Vagina (tissue), 2 donors: ENCODE measurements around the gene C16orf89. TPM values are rescaled to one million over a fixed set of nuclear protein-coding genes. Genes with fewer than 3 reads are reported as not detected.
"Not testable (repeated sequence)": the region's sequence is repeated elsewhere in the genome, so short reads cannot be mapped to it uniquely, and the experiment has no call there.

Experiments used
- DNase-seq, 2 donors: peaks; one replicate each; pipeline ENCODE4 v3.0.0-alpha.2; 2017; ENCODE audit errors: extremely low spot score in 2 of 2
- H3K27ac ChIP-seq: fragments of 200-600 bp; sonication (generic); one replicate; pipeline ENCODE4 v1.5.1; 2019
- H3K27me3 ChIP-seq: fragments of 200-600 bp; sonication (generic); one replicate; pipeline ENCODE4 v1.5.1; 2019
- H3K36me3 ChIP-seq, 2 donors: fragments of 200-600 bp; sonication (generic); one replicate each; pipeline ENCODE4 v1.5.1; 2017 to 2019
- H3K4me1 ChIP-seq: fragments of 200-600 bp; sonication (generic); one replicate; pipeline ENCODE4 v1.5.1; 2019
- H3K4me3 ChIP-seq, 2 donors: fragments of 200-600 bp; sonication (generic); 1 replicate in 1 of 2; 2 replicates in 1 of 2; pipeline ENCODE4 v1.5.1; 2016 to 2019
- H3K9me3 ChIP-seq: fragments of 200-600 bp; sonication (generic); one replicate; pipeline ENCODE4 v1.5.1; 2019
- CTCF ChIP-seq, 3 experiments: fragments of 450-650 bp in 2 of 3; fragments of 200-600 bp in 1 of 3; sonication (generic) in 1 of 3; IDR thresholded peaks; one replicate each; pipeline ENCODE4 v1.5.1; 2017 to 2019; ENCODE audit warnings: antibody characterized with exemption in 3 of 3, mild to moderate bottlenecking in 2 of 3, moderate library complexity in 2 of 3
- POLR2A ChIP-seq, 2 donors: fragments of 450-650 bp; IDR thresholded peaks; one replicate each; pipeline ENCODE4 v1.6.1; 2017; ENCODE audit warnings: antibody characterized with exemption in 2 of 2, mild to moderate bottlenecking in 2 of 2, moderate library complexity in 2 of 2
- POLR2AphosphoS5 ChIP-seq, 2 donors: sonication (generic); formaldehyde crosslinking; IDR thresholded peaks; one replicate each; pipeline ENCODE4 v1.9.0; 2017; ENCODE audit warnings: antibody characterized with exemption in 2 of 2, mild to moderate bottlenecking in 2 of 2, low read depth in 1 of 2; ENCODE audit not compliant: insufficient read depth in 1 of 2
- intact Hi-C: fragments of 100-400 bp; cut with DNase I; formaldehyde crosslinking; loops from one replicate; pipeline ENCODE4 v1.15.1; 2023
- total RNA-seq: library from RNA; depleted of rRNA; stranded (reverse); fragments of >200 nt; gene quantifications from one replicate; pipeline ENCODE4 v1.2.3, GENCODE V29; 2016

The C16orf89 gene
- total RNA-seq, 1 donor from 2014 or later = 4.4 TPM

- Histone ChIP-seq H3K27ac (no peak overlapping the region), H3K36me3 (peaks cover 0 to 42% of the 10 kb centered on the region in 2 donors), H3K4me1 (peaks cover 18% of the 10 kb centered on the region), H3K27me3 (no peaks in the 10 kb centered on the region), H3K9me3 (no peaks in the 10 kb centered on the region), H3K4me3 (no peak overlapping the region)
- DNase-seq = no peak
- no peak for TF ChIP-seq CTCF (IDR thresholded peaks at IDR 0.05)
- TF ChIP-seq POLR2AphosphoS5 (IDR thresholded peaks at IDR 0.05; ENCODE audit: insufficient read depth in 1 of 2, low read depth in 1 of 2) = no peak
- no peak for TF ChIP-seq POLR2A (IDR thresholded peaks at IDR 0.05)
- intact Hi-C loops = no loop called here
Observed at GRCh38 chr16:5075637-5076036, 9.9 kb upstream of the C16orf89 start.

- H3K4me3 ChIP-seq, intact Hi-C loops, H3K27ac ChIP-seq, H3K27me3 ChIP-seq, DNase-seq, H3K9me3 ChIP-seq: not testable (repeated sequence)
- Histone ChIP-seq H3K36me3 (peaks cover 0 to 29% of the 10 kb centered on the region in 2 donors), H3K4me1 (peaks cover 18% of the 10 kb centered on the region)
Observed at GRCh38 chr16:5073771-5074170, 8.0 kb upstream of the C16orf89 start.

- no peak for TF ChIP-seq POLR2AphosphoS5 (IDR thresholded peaks at IDR 0.05; ENCODE audit: insufficient read depth in 1 of 2, low read depth in 1 of 2)
- TF ChIP-seq CTCF (IDR thresholded peaks at IDR 0.05) = no peak
- TF ChIP-seq POLR2A (IDR thresholded peaks at IDR 0.05) = no peak
- Histone ChIP-seq H3K4me3 (no peak overlapping the region), H3K36me3 (peaks cover 0 to 26% of the 10 kb centered on the region in 2 donors), H3K4me1 (peaks cover 18% of the 10 kb centered on the region), H3K27me3 (no peaks in the 10 kb centered on the region), H3K27ac (no peak overlapping the region), H3K9me3 (no peaks in the 10 kb centered on the region)
- intact Hi-C loops = no loop called here
- no peak for DNase-seq
Observed at GRCh38 chr16:5073279-5073629, 7.5 kb upstream of the C16orf89 start.

- H3K4me1 ChIP-seq = peaks cover 18% of the 10 kb centered on the region
- intact Hi-C loops = no loop called here
- peak overlapping the region; percentile 83 for H3K27ac ChIP-seq
- TF ChIP-seq POLR2AphosphoS5 (IDR thresholded peaks at IDR 0.05; ENCODE audit: insufficient read depth in 1 of 2, low read depth in 1 of 2) = no peak
- no peak for TF ChIP-seq CTCF (IDR thresholded peaks at IDR 0.05)
- TF ChIP-seq POLR2A (IDR thresholded peaks at IDR 0.05) = no peak
- no peaks in the 10 kb centered on the region for H3K27me3 ChIP-seq
- H3K4me3 ChIP-seq = peak overlapping the region; percentile 66 to 87
- H3K9me3 ChIP-seq = no peaks in the 10 kb centered on the region
- H3K36me3 ChIP-seq = peaks cover 0 to 21% of the 10 kb centered on the region in 2 donors
- no peak for DNase-seq
Observed at GRCh38 chr16:5072334-5073278, 6.8 kb upstream of the C16orf89 start.

GRCh38 chr16:5071681-5072333 lies 6.1 kb upstream of the C16orf89 start, which contains the start of gene ALG1:
Gene ALG1 (plus strand): TSS chr16:5071843. CDS start chr16:5071850, 7 bp downstream.
- Histone ChIP-seq H3K36me3 (peaks cover 0 to 15% of the 10 kb centered on the region in 2 donors), H3K27ac (peak within 1 kb of the TSS; percentile 83), H3K9me3 (no peaks in the 10 kb centered on the region), H3K27me3 (no peaks in the 10 kb centered on the region), H3K4me1 (peaks cover 18% of the 10 kb centered on the region), H3K4me3 (peak within 1 kb of the TSS; percentile 66 to 87)
- DNase-seq = no peak
- intact Hi-C loops = no loop called here
- TF ChIP-seq POLR2A (IDR thresholded peaks at IDR 0.05) (peak in 1 of 2 donors; percentile 44), POLR2AphosphoS5 (IDR thresholded peaks at IDR 0.05; ENCODE audit: insufficient read depth in 1 of 2, low read depth in 1 of 2) (peak; percentile 88 to 89), CTCF (IDR thresholded peaks at IDR 0.05) (peak in 1 of 3 experiments; percentile 9)
